Daoy (cell line): Measurements from ENCODE around the gene C10orf95. TPM values are rescaled to one million over a fixed set of nuclear protein-coding genes. Genes with fewer than 3 reads are reported as not detected.

Experiments used
- DNase-seq: peaks from one replicate; pipeline ENCODE4 v3.0.0-alpha.2; 2015; ENCODE audit warnings: low read depth
- total RNA-seq: library from RNA; depleted of rRNA; stranded (reverse); fragments of >200 nt; shearing (Covaris generic); gene quantifications from 2 replicates; pipeline ENCODE4 v1.2.3, GENCODE V29; 2014

Gene C10orf95
- total RNA-seq, 1 experiment from 2014 or later, result not detected

- no peak for DNase-seq
These were observed 35.1 kb downstream of the C10orf95 start for GRCh38 chr10:102416283-102416682.

- no peak for DNase-seq
These were observed 36.6 kb downstream of the C10orf95 start for GRCh38 chr10:102414749-102415148.

GRCh38 chr10:102413806-102414561 lies 37.4 kb downstream of the C10orf95 start:
- DNase-seq, result no peak

- no peak for DNase-seq
These were observed 38.2 kb downstream of the C10orf95 start for GRCh38 chr10:102413053-102413705.

GRCh38 chr10:102412293-102412692 lies 39.0 kb downstream of the C10orf95 start:
- DNase-seq, result no peak

- DNase-seq, result no peak
These were observed 39.7 kb downstream of the C10orf95 start for GRCh38 chr10:102411341-102412255.

GRCh38 chr10:102410429-102411073 lies 40.8 kb downstream of the C10orf95 start:
- no peak for DNase-seq

- no peak for DNase-seq
These were observed 41.5 kb downstream of the C10orf95 start for GRCh38 chr10:102409604-102410428.

GRCh38 chr10:102408728-102409603 lies 42.4 kb downstream of the C10orf95 start:
- DNase-seq, result no peak

GRCh38 chr10:102408131-102408727 lies 43.1 kb downstream of the C10orf95 start:
- DNase-seq, result no peak

GRCh38 chr10:102407425-102408130 lies 43.8 kb downstream of the C10orf95 start:
- no peak for DNase-seq

- DNase-seq, result no peak
These were observed 44.5 kb downstream of the C10orf95 start for GRCh38 chr10:102406815-102407214.

- no peak for DNase-seq
These were observed 45.7 kb downstream of the C10orf95 start for GRCh38 chr10:102405632-102406031.

GRCh38 chr10:102405108-102405571 lies 46.2 kb downstream of the C10orf95 start:
- no peak for DNase-seq

GRCh38 chr10:102404361-102405107 lies 46.8 kb downstream of the C10orf95 start:
- DNase-seq, result no peak

GRCh38 chr10:102403115-102403514 lies 48.2 kb downstream of the C10orf95 start:
- no peak for DNase-seq

- no peak for DNase-seq
These were observed 48.8 kb downstream of the C10orf95 start for GRCh38 chr10:102402512-102402896.
